CD4-positive, alpha-beta memory T cell (primary cell): ENCODE data around the gene DNLZ. TPM values are rescaled to one million over a fixed set of nuclear protein-coding genes. Genes with fewer than 3 reads are reported as not detected.
A peak's percentile ranks its signal among the peaks of the same experiment; 100 is the strongest.

ENCODE experiments used
- CTCF ChIA-PET: fragments of 350-600 bp; sonication (Branson Sonifier 250); formaldehyde crosslinking; loops from one replicate; lab custom pipeline; 2021; ENCODE audit warnings: inconsistent platforms; ENCODE audit not compliant: partially characterized antibody; lab: Charles Lee
- POLR2A ChIA-PET: fragments of 350-600 bp; sonication (Branson Sonifier 250); formaldehyde crosslinking; loops from one replicate; lab custom pipeline; 2021; ENCODE audit not compliant: partially characterized antibody; lab: Charles Lee
- DNase-seq, 5 donors: peaks; one replicate each; pipeline versions ENCODE4 v3.0.0 to v3.0.0-alpha.2; 2020 to 2022; ENCODE audit warnings: mixed read lengths in 1 of 5
- H3K27ac ChIP-seq: one replicate; pipeline ENCODE4 v1.7.0; 2013; ENCODE audit warnings: low read depth, low read length
- H3K27me3 ChIP-seq: 2 replicates; pipeline ENCODE4 v1.7.0; 2013; ENCODE audit warnings: mild to moderate bottlenecking, low read length, moderate library complexity; ENCODE audit not compliant: insufficient read depth
- H3K36me3 ChIP-seq: 2 replicates; pipeline ENCODE4 v1.7.0; 2013; ENCODE audit warnings: mild to moderate bottlenecking, low read length, moderate library complexity; ENCODE audit not compliant: insufficient read depth
- H3K4me1 ChIP-seq: 2 replicates; pipeline ENCODE4 v1.7.0; 2013; ENCODE audit warnings: mild to moderate bottlenecking, low read length, moderate library complexity; ENCODE audit not compliant: insufficient read depth
- H3K4me3 ChIP-seq, 2 donors: one replicate each; pipeline ENCODE4 v1.7.0; 2013; ENCODE audit warnings: low read length in 2 of 2, mild to moderate bottlenecking in 1 of 2
- H3K9me3 ChIP-seq, 2 donors: one replicate each; pipeline ENCODE4 v1.7.0; 2013; ENCODE audit warnings: low read length in 2 of 2, control low read depth in 1 of 2; ENCODE audit not compliant: control insufficient read depth in 1 of 2
- H3K27ac Mint-ChIP-seq, 7 donors: one replicate each; pipeline ENCODE4 v1.8.0; 2020 to 2021; ENCODE audit warnings: mixed read lengths in 7 of 7, mild to moderate bottlenecking in 6 of 7, inconsistent platforms in 3 of 7, moderate library complexity in 3 of 7
- H3K27me3 Mint-ChIP-seq, 2 donors: one replicate each; pipeline ENCODE4 v1.8.0; 2020 to 2021; ENCODE audit warnings: mixed read lengths in 2 of 2
- H3K36me3 Mint-ChIP-seq, 2 donors: one replicate each; pipeline ENCODE4 v1.8.0; 2020 to 2021; ENCODE audit warnings: mixed read lengths in 2 of 2, inconsistent platforms in 1 of 2, mild to moderate bottlenecking in 1 of 2
- H3K4me1 Mint-ChIP-seq, 4 donors: one replicate each; pipeline ENCODE4 v1.8.0; 2020 to 2021; ENCODE audit warnings: mixed read lengths in 4 of 4, mild to moderate bottlenecking in 1 of 4
- H3K4me3 Mint-ChIP-seq, 8 donors: one replicate each; pipeline ENCODE4 v1.8.0; 2020 to 2021; ENCODE audit warnings: mixed read lengths in 8 of 8, mild to moderate bottlenecking in 7 of 8, moderate library complexity in 6 of 8, inconsistent platforms in 3 of 8
- H3K9me3 Mint-ChIP-seq, 8 donors: one replicate each; pipeline ENCODE4 v1.8.0; 2020 to 2021; ENCODE audit warnings: mixed read lengths in 8 of 8, mild to moderate bottlenecking in 5 of 8, inconsistent platforms in 3 of 8, moderate library complexity in 1 of 8
- intact Hi-C: fragments of 100-400 bp; cut with micrococcal nuclease; formaldehyde crosslinking; loops from one replicate; pipeline ENCODE4 v1.15.1; 2023
- polyA plus RNA-seq, 2 donors: library from polyadenylated mRNA; unstranded; fragments of 300-500 nt; fragmentation: Illumina TruSeq; gene quantifications; one replicate each; pipeline ENCODE4 v1.2.3, GENCODE V29; 2021
- total RNA-seq, 2 experiments: library from RNA; stranded (reverse); gene quantifications; one replicate each; pipeline ENCODE4 v1.2.3, GENCODE V29; 2021

The DNLZ gene
- total and polyA plus RNA-seq, 4 experiments from 2014 or later: 26.0 to 86.1 (median 51.8) TPM

DNA sequence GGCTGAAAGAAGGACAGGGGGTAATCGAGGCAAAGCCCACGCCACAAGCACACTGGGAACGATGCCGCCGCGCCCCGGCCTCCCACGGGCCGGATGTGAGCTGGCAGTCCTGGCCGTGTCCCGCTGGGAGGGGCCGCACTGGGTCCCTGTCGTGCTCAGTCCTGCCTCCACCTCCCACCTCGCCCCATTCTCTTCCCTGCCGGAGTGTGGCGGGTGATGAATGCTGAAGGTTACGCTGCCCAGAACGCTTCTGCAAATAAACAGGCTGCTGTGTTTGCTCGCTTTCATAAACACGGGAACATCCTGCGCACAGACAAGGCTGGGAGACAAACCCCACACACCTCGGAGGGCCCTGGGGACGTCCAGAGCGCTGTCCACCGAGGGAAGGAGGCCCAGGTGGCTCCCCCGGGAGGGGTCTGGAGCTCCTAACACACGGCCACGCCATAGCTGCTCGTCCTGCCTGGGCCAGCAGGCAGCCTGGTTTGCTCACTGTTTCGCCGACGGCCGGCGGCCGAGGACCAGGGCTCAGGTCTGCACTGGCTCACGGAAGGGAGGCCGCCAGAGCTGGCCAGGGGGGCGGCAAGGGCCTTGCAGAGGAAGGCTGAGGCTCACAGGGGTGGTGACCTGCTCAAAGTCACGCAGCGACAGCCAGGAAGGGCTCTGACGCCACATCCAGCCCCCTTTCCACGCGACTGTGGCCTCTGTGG lies 2.3 kb downstream of the DNLZ start:
- no peaks in the 10 kb centered on the region for H3K27me3 ChIP-seq
- peaks cover 0 to 9% (median 2%) of the 10 kb centered on the region in 4 donors for H3K4me1 Mint-ChIP-seq
- H3K9me3 Mint-ChIP-seq: peaks cover 0 to 2% (median 0%) of the 10 kb centered on the region in 8 donors
- H3K4me3 Mint-ChIP-seq: no peak overlapping the region
- POLR2A ChIA-PET: no interaction called here
- H3K27ac ChIP-seq: no peak overlapping the region
- H3K4me3 ChIP-seq: no peak overlapping the region
- peaks cover 14% of the 10 kb centered on the region for H3K4me1 ChIP-seq
- CTCF ChIA-PET: no interaction called here
- H3K9me3 ChIP-seq: no peaks in the 10 kb centered on the region
- no peaks in the 10 kb centered on the region for H3K27me3 Mint-ChIP-seq
- no peaks in the 10 kb centered on the region for H3K36me3 ChIP-seq
- intact Hi-C loops: no loop called here
- peak overlapping the region in 1 of 7 donors; percentile 12 for H3K27ac Mint-ChIP-seq
- no peak for DNase-seq
- peaks cover 0 to 16% of the 10 kb centered on the region in 2 donors for H3K36me3 Mint-ChIP-seq

DNA sequence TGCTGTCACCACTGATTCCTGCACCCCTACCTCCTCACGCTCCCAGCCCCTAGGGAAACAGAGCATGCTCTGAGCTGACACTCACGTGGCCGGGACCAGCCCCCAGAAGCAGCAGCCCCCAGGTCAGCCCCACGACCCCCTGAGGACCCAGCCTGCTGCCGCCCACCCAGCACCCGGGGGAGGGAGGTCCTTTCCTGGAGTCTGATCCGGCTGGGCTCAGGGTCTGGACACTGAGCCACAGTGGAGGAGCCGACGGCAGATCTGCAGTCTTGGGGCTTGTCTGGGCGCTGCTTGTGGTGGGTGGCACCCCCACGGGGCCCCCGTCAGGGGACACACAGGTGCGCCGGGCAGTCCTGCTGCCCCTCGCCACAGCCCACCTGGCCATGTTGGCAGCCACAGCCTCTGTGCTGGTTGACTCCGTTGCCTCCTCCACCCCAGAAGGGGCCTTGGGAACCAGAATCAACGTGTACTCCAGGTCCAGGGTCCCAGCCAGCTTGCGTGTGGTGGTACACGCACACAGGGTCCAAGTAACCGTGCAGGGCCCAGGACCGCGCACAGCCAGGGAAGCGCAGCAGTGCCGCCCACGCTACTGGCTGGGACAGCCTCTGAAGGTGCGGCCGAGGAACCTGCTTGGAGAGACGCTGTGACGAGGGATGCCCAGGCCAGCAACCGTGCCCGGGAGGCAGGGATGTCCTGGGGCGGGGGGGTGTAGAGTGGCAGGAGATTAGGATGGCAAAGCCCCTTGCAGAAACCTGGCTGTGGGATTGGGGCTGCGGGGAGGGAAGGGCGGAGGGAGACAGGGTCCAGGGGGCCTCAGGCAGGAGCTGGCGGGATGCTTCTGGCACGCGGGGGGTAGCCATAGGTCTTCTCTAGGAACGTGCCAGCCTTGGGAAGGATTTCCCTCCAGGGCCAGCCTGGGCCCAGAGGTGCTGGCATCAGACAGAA lies 3.5 kb downstream of the DNLZ start:
- H3K4me1 ChIP-seq: peaks cover 14% of the 10 kb centered on the region
- Mint-ChIP-seq H3K4me3 (no peak overlapping the region), H3K27me3 (no peaks in the 10 kb centered on the region), H3K9me3 (no peaks in the 10 kb centered on the region), H3K36me3 (peaks cover 0 to 16% of the 10 kb centered on the region in 2 donors), H3K4me1 (peaks cover 0 to 9% (median 2%) of the 10 kb centered on the region in 4 donors), H3K27ac (no peak overlapping the region)
- no peak overlapping the region for H3K27ac ChIP-seq
- H3K36me3 ChIP-seq: no peaks in the 10 kb centered on the region
- DNase-seq: no peak
- ChIA-PET CTCF (no interaction called here), POLR2A (no interaction called here)
- no peak overlapping the region for H3K4me3 ChIP-seq
- H3K9me3 ChIP-seq: no peaks in the 10 kb centered on the region
- H3K27me3 ChIP-seq: no peaks in the 10 kb centered on the region
- intact Hi-C loops: no loop called here

DNA sequence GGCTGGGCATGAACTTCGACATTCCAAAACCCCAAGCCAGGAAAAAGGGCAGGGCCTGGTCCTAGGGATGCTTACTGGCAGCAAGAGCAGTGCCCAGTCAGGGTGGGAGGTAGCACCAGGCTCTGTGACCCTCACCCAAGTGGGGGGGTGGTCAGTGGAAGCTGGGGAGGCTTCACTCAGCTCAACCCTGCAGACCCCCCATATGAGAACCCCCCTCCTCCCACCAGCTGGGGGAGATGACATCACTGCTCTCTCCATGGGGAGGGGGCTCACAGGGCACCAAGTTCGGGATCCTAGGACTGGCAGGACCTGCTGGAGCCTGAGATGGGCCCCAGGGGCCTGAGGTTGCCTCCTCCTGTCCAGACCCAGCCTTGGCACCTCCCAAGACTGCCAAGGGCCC lies 4.7 kb downstream of the DNLZ start:
- peaks cover 0 to 16% of the 10 kb centered on the region in 2 donors for H3K36me3 Mint-ChIP-seq
- Histone ChIP-seq H3K27ac (no peak overlapping the region), H3K9me3 (no peaks in the 10 kb centered on the region), H3K27me3 (no peaks in the 10 kb centered on the region), H3K4me1 (peaks cover 8% of the 10 kb centered on the region), H3K36me3 (no peaks in the 10 kb centered on the region), H3K4me3 (no peak overlapping the region)
- no peak overlapping the region for H3K27ac Mint-ChIP-seq
- H3K9me3 Mint-ChIP-seq: no peaks in the 10 kb centered on the region
- intact Hi-C loops: no loop called here
- peaks cover 0 to 9% (median 2%) of the 10 kb centered on the region in 4 donors for H3K4me1 Mint-ChIP-seq
- H3K27me3 Mint-ChIP-seq: no peaks in the 10 kb centered on the region
- ChIA-PET CTCF (no interaction called here), POLR2A (no interaction called here)
- DNase-seq: no peak
- no peak overlapping the region for H3K4me3 Mint-ChIP-seq

- no peak overlapping the region for H3K4me3 Mint-ChIP-seq
- H3K27ac ChIP-seq: no peak overlapping the region
- no peak overlapping the region for H3K27ac Mint-ChIP-seq
- no peaks in the 10 kb centered on the region for H3K36me3 ChIP-seq
- ChIA-PET CTCF (no interaction called here), POLR2A (no interaction called here)
- peaks cover 0 to 7% (median 2%) of the 10 kb centered on the region in 4 donors for H3K4me1 Mint-ChIP-seq
- no peaks in the 10 kb centered on the region for H3K27me3 Mint-ChIP-seq
- no peak overlapping the region for H3K4me3 ChIP-seq
- DNase-seq: no peak
- H3K4me1 ChIP-seq: peaks cover 6% of the 10 kb centered on the region
- intact Hi-C loops: no loop called here
- no peaks in the 10 kb centered on the region for H3K27me3 ChIP-seq
- peaks cover 0 to 15% of the 10 kb centered on the region in 2 donors for H3K36me3 Mint-ChIP-seq
- no peaks in the 10 kb centered on the region for H3K9me3 Mint-ChIP-seq
- no peaks in the 10 kb centered on the region for H3K9me3 ChIP-seq
Measured at GRCh38 chr9:136358016-136358415, 5.5 kb downstream of the DNLZ start.

- Histone ChIP-seq H3K4me3 (no peak overlapping the region), H3K36me3 (no peaks in the 10 kb centered on the region), H3K27ac (no peak overlapping the region), H3K27me3 (no peaks in the 10 kb centered on the region), H3K9me3 (no peaks in the 10 kb centered on the region), H3K4me1 (no peaks in the 10 kb centered on the region)
- Mint-ChIP-seq H3K27ac (no peak overlapping the region), H3K36me3 (peaks cover 0 to 9% of the 10 kb centered on the region in 2 donors), H3K27me3 (no peaks in the 10 kb centered on the region), H3K4me1 (peaks cover 0 to 4% (median 0%) of the 10 kb centered on the region in 4 donors), H3K4me3 (no peak overlapping the region), H3K9me3 (no peaks in the 10 kb centered on the region)
- ChIA-PET POLR2A (no interaction called here), CTCF (no interaction called here)
- intact Hi-C loops: no loop called here
- no peak for DNase-seq
Measured at GRCh38 chr9:136357202-136357725, 6.3 kb downstream of the DNLZ start.

DNA sequence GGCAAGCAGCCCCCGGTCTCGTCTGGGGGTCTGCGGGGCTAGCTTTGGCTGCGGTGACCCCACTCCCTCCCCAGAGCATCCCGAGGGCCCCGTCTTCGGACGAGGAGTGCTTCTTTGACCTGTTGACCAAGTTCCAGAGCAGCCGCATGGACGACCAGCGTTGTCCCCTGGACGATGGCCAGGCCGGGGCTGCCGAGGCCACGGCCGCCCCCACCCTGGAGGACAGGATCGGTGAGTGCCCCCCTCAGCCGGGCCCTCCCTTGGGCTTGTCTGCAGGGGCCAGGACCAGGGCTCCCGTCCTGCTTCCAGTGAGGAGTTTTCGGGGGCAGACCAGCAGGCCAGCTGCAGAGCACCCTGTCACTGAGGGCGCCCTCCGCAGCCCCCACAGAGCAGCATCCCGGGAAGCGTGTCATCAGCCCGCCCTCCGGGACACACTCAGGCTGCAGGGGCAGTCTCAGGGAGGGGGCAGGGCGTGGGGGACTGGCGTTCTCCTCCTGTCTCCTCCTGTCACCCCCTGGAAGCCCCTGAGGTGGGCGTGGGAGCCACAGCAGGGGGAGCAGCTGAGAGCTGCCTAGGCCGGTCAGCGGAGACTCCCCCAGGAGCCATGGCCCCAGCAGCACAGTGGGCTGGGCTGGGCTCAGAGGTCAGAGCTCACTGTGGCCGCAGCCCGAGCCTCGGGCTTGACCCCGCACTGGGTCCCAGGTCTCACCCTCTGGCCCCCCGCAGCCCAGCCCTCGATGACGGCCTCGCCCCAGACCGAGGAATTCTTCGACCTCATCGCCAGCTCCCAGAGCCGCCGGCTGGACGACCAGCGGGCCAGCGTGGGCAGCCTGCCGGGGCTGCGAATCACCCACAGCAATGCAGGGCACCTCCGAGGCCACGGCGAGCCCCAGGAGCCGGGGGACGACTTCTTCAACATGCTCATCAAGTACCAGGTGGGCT lies 7.7 kb downstream of the DNLZ start:
- peaks cover 0 to 4% (median 0%) of the 10 kb centered on the region in 4 donors for H3K4me1 Mint-ChIP-seq
- no peak overlapping the region for H3K27ac Mint-ChIP-seq
- H3K27ac ChIP-seq: no peak overlapping the region

More for the DNA sequence above, 7.7 kb downstream of the DNLZ start:
- peaks cover 0 to 9% of the 10 kb centered on the region in 2 donors for H3K36me3 Mint-ChIP-seq
- H3K27me3 ChIP-seq: no peaks in the 10 kb centered on the region
- H3K27me3 Mint-ChIP-seq: no peaks in the 10 kb centered on the region
- H3K9me3 Mint-ChIP-seq: no peaks in the 10 kb centered on the region
- no peaks in the 10 kb centered on the region for H3K36me3 ChIP-seq
- CTCF ChIA-PET: no interaction called here
- no peak overlapping the region for H3K4me3 ChIP-seq
- no peaks in the 10 kb centered on the region for H3K4me1 ChIP-seq
- no peak overlapping the region for H3K4me3 Mint-ChIP-seq
- H3K9me3 ChIP-seq: no peaks in the 10 kb centered on the region
- DNase-seq: no peak
- POLR2A ChIA-PET: no interaction called here
- intact Hi-C loops: no loop called here
